DMS114 treated with DMSO at 0.1 percent for 48 hours (cell line): Measurements from ENCODE around the gene SPPL3.

Source experiments
- DNase-seq: peaks from one replicate; lab custom pipeline; 2025; ENCODE audit not compliant: unreplicated experiment; lab: John Stamatoyannopoulos, UW

Gene SPPL3

GRCh38 chr12:120725659-120726509 lies 178.3 kb downstream of the SPPL3 start, which contains the start of gene ACADS:
Gene ACADS, plus strand, starts transcription at chr12:120725826. Its CDS starts 60 bp downstream, at chr12:120725886.
- no peak for DNase-seq

GRCh38 chr12:120725151-120725658 lies 179.0 kb downstream of the SPPL3 start:
- DNase-seq: no peak

GRCh38 chr12:120724720-120725119 lies 179.4 kb downstream of the SPPL3 start:
- no peak for DNase-seq

DNA sequence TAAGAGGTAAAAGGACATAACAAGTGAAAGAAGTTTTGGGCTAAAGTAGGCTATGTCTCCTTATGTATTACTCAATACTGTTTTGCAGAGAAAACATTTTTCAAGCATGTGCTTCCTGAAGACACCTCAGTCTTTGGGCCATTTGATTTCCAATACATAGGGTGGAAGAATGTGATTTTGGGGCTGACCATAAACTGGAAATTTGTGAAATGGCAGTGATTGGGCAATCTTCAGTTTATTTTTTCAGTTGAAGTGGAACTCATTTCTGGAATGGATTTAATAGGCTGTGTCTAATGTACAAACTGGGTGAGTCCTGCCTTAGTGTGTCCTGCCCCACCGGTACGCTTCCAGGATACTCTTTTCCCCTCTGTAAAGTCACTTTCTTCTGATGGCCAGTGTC lies 181.4 kb downstream of the SPPL3 start:
- no peak for DNase-seq

- no peak for DNase-seq
Measured at GRCh38 chr12:120721866-120722265, 182.3 kb downstream of the SPPL3 start.

DNA sequence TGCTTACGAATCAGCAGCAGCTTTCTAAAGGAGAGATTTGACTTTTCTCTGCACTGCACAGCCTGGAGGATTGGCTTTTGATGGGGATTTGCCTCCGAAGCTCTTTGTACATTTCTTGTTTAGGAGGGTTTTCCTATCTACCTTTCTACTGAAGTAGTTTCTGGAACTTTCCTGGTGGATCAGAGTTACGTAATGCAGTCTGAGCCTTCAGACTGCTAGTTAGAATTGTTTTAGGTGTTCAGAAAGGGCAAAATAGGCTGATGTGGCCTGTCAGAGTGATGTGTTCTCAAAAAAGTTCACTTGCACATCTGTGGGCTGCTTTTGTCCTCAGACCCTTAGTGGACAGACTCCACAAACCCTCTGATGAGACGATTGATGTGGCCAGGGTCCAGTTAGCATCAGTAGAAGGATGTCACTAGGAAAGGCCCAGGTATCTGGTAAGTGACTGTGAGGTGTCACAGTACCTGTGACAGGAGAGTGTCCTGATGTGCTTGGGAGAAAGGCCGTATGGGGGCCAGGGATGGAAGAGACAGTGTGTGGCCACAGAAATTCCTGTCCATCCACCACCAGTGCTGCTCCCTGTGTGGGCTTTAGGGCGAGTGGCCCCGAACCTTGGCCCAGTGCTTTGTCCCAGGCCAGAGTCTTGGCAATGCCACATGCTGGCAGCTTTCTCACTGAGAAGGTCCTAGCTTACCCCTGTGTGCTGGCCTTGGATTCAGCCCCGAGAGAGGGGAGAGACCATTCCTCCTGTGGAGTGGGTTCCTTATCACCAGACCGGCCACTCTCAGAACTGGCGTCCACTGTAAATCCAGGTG lies 183.0 kb downstream of the SPPL3 start:
- DNase-seq: no peak

- DNase-seq: no peak
Measured at GRCh38 chr12:120720234-120720986, 183.7 kb downstream of the SPPL3 start.

GRCh38 chr12:120719496-120720233 lies 184.5 kb downstream of the SPPL3 start:
- no peak for DNase-seq

- no peak for DNase-seq
Measured at GRCh38 chr12:120719072-120719471, 185.1 kb downstream of the SPPL3 start.

DNA sequence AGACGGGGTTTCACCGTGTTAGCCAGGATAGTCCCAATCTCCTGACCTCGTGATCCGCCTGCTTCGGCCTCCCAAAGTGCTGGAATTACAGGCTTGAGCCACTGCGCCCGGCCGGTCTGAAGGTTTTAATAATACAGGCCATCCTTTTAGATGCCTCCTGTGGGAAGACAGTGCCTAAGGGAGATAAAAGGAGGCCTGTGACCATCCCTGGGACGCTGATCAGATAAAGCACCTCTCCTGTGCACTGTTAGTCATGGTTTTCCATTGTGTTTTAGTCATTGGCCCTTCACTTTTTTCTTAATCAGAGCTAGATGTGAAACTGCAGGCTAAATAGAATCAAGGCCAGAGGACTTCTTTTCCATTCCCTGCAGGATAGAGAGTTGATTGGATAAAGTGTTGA lies 186.1 kb downstream of the SPPL3 start:
- DNase-seq: no peak

- peak; percentile 86 for DNase-seq
Measured at GRCh38 chr12:120713861-120714482, 190.2 kb downstream of the SPPL3 start.

DNA sequence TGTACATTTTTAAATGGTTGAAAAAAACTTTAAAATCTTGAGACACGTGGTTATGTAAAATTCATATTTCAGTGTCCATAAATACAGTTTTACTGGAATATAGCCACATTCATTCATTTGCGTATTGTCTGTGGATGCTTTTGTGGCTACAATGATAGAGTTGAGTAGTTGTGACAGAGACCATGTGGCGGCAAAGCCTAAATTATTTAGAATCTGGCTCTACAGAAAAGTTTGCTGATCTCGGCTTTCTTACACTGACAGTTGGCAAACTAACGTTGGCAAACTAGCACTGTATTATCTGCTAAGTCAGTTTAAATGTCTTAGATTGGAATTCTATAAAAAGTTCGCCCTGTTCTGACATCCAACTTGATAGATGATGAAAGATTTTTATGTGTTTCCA lies 191.5 kb downstream of the SPPL3 start:
- DNase-seq: no peak
